ENCODE data around the gene OR13H1.

The OR13H1 gene

GRCh38 chrX:131588995-131589394 lies 45.1 kb downstream of the OR13H1 start:
- H3K27ac ChIP-seq (ENCODE audit: low read depth, low read length, poor library complexity, severe bottlenecking): no peak overlapping the region
- no peak overlapping the region for H3K4me3 ChIP-seq (ENCODE audit: low read depth, low read length, poor library complexity, severe bottlenecking)
- no peaks in the 10 kb centered on the region for H4K20me1 ChIP-seq (ENCODE audit: insufficient read depth, low read length)
- H3K79me2 ChIP-seq (ENCODE audit: insufficient read depth, low read length): no peaks in the 10 kb centered on the region
- no peaks in the 10 kb centered on the region for H3K4me1 ChIP-seq (ENCODE audit: insufficient read depth, low read length, severe bottlenecking)
- H3K4me2 ChIP-seq (ENCODE audit: low read length): no peak overlapping the region
- H3F3A ChIP-seq (ENCODE audit: insufficient read depth, low read length): no peaks in the 10 kb centered on the region
- no peaks in the 10 kb centered on the region for H3K27me3 ChIP-seq (ENCODE audit: insufficient read depth, low read length)
- TF ChIP-seq CTCF (IDR thresholded peaks at IDR 0.05; ENCODE audit: low read length): no peak
- no peak overlapping the region for H3K9ac ChIP-seq (ENCODE audit: low read length)
- no peaks in the 10 kb centered on the region for H3K36me3 ChIP-seq (ENCODE audit: insufficient read depth, low read length)
- no peaks in the 10 kb centered on the region for H3K9me3 ChIP-seq (ENCODE audit: low read length)
- H3K9me2 ChIP-seq (ENCODE audit: low read depth, low read length): no peaks in the 10 kb centered on the region
- no peak overlapping the region for H2AFZ ChIP-seq (ENCODE audit: low read length)

All from OCI-LY1 (cell line).